Breast epithelium (tissue), 4 donors: ENCODE data around the gene TMEM203. TPM values are rescaled to one million over a fixed set of nuclear protein-coding genes. Genes with fewer than 3 reads are reported as not detected.

Experiments used
- DNase-seq, 2 donors: peaks; one replicate each; pipeline ENCODE4 v3.0.0-alpha.2; 2019; ENCODE audit warnings: low spot score in 2 of 2
- H3K27ac ChIP-seq, 2 donors: fragments of 200-600 bp; sonication (generic) in 1 of 2; one replicate each; pipeline ENCODE4 v1.5.1; 2016 to 2019; ENCODE audit warnings: mild to moderate bottlenecking in 1 of 2
- H3K27me3 ChIP-seq, 2 donors: fragments of 200-600 bp; sonication (generic) in 1 of 2; one replicate each; pipeline versions ENCODE4 v1.5.1 to v1.6.0; 2017 to 2019; ENCODE audit warnings: control low read depth in 1 of 2, mild to moderate bottlenecking in 1 of 2
- H3K36me3 ChIP-seq: fragments of 200-600 bp; one replicate; pipeline ENCODE4 v1.5.1; 2019
- H3K4me1 ChIP-seq, 2 donors: fragments of 200-600 bp; sonication (generic); one replicate each; pipeline ENCODE4 v1.5.1; 2016 to 2019; ENCODE audit warnings: control low read depth in 1 of 2
- H3K4me3 ChIP-seq, 3 donors: fragments of 200-600 bp; sonication (generic); 1 replicate in 2 of 3; 2 replicates in 1 of 3; pipeline ENCODE4 v1.5.1; 2016 to 2019; ENCODE audit warnings: mild to moderate bottlenecking in 3 of 3, moderate library complexity in 2 of 3
- H3K9me3 ChIP-seq, 2 donors: fragments of 200-600 bp; sonication (generic) in 1 of 2; one replicate each; pipeline ENCODE4 v1.5.1; 2016 to 2019; ENCODE audit warnings: control low read depth in 1 of 2
- POLR2A ChIP-seq: fragments of 450-650 bp; IDR thresholded peaks from one replicate; pipeline ENCODE4 v1.6.1; 2016; ENCODE audit warnings: antibody characterized with exemption, mild to moderate bottlenecking, moderate library complexity
- POLR2AphosphoS5 ChIP-seq, 3 donors: sonication (generic); formaldehyde crosslinking; IDR thresholded peaks; one replicate each; pipeline ENCODE4 v1.6.1; 2017; ENCODE audit warnings: antibody characterized with exemption in 3 of 3
- intact Hi-C: fragments of 100-400 bp; cut with DNase I; formaldehyde crosslinking; loops from one replicate; pipeline ENCODE4 v1.15.1; 2023; ENCODE audit warnings: low total_unique reads
- total RNA-seq, 3 donors: library from RNA; depleted of rRNA; stranded (reverse); fragments of >200 nt; gene quantifications; one replicate each; pipeline ENCODE4 v1.1.0, GENCODE V29; 2016
- TF ChIP-seq, protein P1 (sequence below), 3 donors: fragments of 450-650 bp; IDR thresholded peaks; one replicate each; pipeline ENCODE4 v1.5.1; 2016 to 2017; ENCODE audit warnings: antibody characterized with exemption in 3 of 3, mild to moderate bottlenecking in 3 of 3, moderate library complexity in 3 of 3

TMEM203 gene
- total RNA-seq, 3 donors from 2014 or later = 26.5 to 36.6 (median 26.6) TPM

DNA sequence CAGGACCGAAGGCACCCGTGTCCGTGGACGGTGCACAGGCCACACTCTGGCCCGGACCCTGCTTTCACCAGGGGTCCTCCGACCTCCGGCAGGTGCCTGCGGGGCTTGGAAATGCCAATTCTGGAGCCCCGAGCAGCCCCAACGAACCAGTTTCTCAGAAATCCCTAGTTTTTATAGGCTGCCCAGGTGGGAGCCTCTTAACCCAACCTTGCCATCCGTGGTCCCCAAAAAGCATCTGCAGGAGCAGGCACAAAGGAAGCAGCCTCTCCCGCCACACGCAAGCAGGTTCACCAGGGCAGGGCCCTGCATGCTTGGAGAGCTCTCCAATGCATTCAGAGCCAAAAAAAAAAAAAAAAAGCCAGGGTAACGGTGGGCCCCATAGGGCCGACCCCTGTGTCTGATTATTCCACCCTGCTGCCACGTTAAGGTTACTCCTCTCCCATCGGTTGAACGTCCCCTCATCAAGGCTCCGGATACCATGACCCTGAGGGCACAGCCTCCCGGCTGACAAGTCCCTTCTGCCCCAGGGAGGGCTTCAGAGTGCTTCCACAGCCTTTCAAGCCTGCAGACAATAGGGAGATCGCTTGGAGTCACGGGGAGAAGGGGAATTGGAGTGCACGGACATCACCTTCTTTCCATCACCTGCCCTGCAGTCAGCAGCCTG is 4.1 kb downstream of the TMEM203 start:
- intact Hi-C loops = no loop called here
- H3K9me3 ChIP-seq = no peaks in the 10 kb centered on the region
- H3K4me1 ChIP-seq = peaks cover 15 to 45% of the 10 kb centered on the region in 2 donors
- no peaks in the 10 kb centered on the region for H3K36me3 ChIP-seq
- no peak for DNase-seq
- H3K27me3 ChIP-seq = no peaks in the 10 kb centered on the region
- peak overlapping the region; percentile 65 to 86 for H3K27ac ChIP-seq
- peak overlapping the region; percentile 52 to 93 (median 68) for H3K4me3 ChIP-seq
- TF ChIP-seq POLR2AphosphoS5 (IDR thresholded peaks at IDR 0.05) (no peak), POLR2A (no peak)
- TF ChIP-seq, protein P1, sequence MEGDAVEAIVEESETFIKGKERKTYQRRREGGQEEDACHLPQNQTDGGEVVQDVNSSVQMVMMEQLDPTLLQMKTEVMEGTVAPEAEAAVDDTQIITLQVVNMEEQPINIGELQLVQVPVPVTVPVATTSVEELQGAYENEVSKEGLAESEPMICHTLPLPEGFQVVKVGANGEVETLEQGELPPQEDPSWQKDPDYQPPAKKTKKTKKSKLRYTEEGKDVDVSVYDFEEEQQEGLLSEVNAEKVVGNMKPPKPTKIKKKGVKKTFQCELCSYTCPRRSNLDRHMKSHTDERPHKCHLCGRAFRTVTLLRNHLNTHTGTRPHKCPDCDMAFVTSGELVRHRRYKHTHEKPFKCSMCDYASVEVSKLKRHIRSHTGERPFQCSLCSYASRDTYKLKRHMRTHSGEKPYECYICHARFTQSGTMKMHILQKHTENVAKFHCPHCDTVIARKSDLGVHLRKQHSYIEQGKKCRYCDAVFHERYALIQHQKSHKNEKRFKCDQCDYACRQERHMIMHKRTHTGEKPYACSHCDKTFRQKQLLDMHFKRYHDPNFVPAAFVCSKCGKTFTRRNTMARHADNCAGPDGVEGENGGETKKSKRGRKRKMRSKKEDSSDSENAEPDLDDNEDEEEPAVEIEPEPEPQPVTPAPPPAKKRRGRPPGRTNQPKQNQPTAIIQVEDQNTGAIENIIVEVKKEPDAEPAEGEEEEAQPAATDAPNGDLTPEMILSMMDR (IDR thresholded peaks at IDR 0.05) = no peak

DNA sequence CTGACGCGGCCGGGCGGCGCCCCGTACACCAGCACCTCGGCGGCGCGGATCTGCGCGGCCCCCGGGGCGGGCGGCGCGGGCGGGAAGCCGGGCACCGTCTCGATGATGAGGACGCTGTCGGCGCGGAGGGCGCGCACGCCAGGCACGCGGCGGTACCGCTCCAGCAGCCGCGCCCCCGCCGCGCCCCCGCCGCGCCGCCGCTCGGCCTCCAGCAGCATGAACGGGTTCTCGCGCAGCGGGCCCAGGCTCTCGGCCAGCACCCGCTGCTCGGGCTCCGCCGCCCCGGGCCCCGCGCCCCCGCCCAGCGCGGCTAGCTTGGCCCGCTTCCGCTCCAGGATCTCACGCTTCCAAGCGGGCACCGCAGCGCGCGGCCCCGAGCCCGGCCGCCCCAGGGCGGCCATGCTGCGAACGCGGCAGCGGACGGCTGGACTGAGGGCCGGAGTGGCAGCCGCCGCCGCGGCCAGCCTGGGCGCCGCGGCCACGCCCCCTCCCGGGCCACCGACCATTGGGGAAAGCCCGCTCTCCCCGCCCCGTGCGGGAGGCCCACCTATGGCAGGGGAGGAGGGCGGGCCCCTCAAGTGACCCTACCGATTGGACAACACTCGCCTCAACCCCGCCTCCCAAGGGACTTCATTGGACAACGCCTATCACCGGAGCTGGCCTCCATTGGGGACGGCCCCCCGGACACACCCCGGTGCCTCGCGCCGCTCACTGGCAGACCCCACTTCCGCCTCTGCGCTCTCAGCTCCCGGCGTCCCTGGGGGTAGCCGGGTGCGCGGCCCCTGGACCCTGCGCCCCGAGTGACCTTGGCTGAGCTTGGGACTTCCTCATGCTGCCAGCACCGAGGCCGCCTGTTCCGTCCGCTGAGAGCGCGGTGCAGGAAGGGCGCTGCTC is 4.9 kb downstream of the TMEM203 start, which contains the start of gene TPRN:
Gene TPRN, minus strand, starts transcription at position 431 of the 894 bp plus-strand sequence. Its CDS starts 30 bp downstream, at position 401.
- Histone ChIP-seq H3K27ac (peak within 1 kb of the TSS; percentile 65 to 86), H3K4me3 (peak within 1 kb of the TSS; percentile 52 to 93 (median 68)), H3K4me1 (peaks cover 11 to 41% of the 10 kb centered on the region in 2 donors), H3K27me3 (no peaks in the 10 kb centered on the region), H3K36me3 (no peaks in the 10 kb centered on the region), H3K9me3 (no peaks in the 10 kb centered on the region)
- DNase-seq = peak; percentile 99
- peak; percentile 37 to 69 (median 40) for TF ChIP-seq POLR2AphosphoS5 (IDR thresholded peaks at IDR 0.05)
- TF ChIP-seq, protein P1 (IDR thresholded peaks at IDR 0.05) = peak in 1 of 3 donors; percentile 9
- no peak for TF ChIP-seq POLR2A
- intact Hi-C loops = no loop called here

DNA sequence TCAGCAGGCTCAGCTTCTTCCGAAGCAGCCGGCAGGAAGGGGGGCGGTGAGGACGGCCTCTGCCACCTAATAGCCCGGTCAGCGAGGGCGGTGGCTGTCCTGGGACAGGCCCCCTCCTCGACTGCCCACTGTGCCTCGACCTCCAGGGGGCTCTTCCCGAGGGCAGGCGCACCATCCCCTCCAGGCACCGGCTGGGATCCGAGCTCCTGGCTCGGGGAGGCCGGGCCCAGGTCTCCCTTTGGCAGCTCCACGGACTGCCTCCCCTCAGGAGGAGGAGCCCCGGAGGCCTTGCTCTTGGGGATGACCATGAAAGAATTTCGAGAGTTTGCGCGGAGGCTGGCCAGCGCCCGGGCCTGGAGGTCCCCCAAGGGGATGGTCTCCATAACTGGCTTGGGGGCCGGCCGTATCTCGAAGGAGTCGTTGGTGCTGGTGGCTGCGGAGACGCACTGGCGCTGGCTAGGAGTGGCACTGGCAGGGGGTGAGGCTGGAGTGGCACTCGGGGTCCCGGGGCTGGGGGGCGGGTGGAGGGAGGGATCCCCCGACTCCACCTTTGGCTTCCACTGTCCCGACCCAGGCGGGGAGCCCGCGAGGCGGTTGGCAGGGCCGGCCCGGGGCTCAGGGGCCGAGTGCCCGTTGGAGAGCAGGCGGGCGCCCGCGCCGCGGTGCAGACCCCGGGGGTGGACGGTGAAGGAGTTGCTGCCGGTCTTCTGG is 5.9 kb downstream of the TMEM203 start:
- Histone ChIP-seq H3K27me3 (no peaks in the 10 kb centered on the region), H3K4me3 (peak overlapping the region; percentile 52 to 93 (median 68)), H3K4me1 (peaks cover 11 to 47% of the 10 kb centered on the region in 2 donors), H3K36me3 (no peaks in the 10 kb centered on the region), H3K9me3 (no peaks in the 10 kb centered on the region), H3K27ac (peak overlapping the region; percentile 0 to 54)
- no peak for TF ChIP-seq POLR2AphosphoS5 (IDR thresholded peaks at IDR 0.05)
- no peak for TF ChIP-seq POLR2A
- TF ChIP-seq, protein P1 (IDR thresholded peaks at IDR 0.05) = no peak
- intact Hi-C loops = no loop called here
- DNase-seq = no peak

DNA sequence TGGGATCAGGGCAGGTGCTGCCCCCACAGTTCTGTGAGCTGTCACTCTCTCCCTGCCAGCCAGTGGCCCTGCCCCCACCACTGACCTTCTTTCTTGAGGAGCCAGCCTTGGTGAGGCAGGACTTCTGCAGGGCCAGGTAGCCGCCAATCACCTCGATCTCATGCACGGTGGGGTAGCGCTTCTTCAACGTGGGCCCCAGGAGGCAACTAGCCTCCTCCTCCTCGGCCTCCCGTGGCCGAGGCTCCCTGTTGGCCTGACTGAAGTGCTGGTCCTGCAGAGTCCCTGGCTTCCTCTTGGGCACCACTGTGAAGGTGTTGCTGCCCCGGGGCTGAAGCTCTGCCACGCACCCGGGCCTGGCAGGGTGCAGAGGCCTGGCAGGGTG is 6.6 kb downstream of the TMEM203 start:
- peaks cover 6 to 43% of the 10 kb centered on the region in 2 donors for H3K4me1 ChIP-seq
- peak overlapping the region; percentile 39 to 54 for H3K27ac ChIP-seq
- TF ChIP-seq, protein P1 (IDR thresholded peaks at IDR 0.05) = no peak
- TF ChIP-seq POLR2AphosphoS5 (IDR thresholded peaks at IDR 0.05) (no peak), POLR2A (no peak)
- H3K36me3 ChIP-seq = no peaks in the 10 kb centered on the region
- H3K4me3 ChIP-seq = peak overlapping the region in 2 of 3 donors; percentile 68 to 93
- H3K9me3 ChIP-seq = no peaks in the 10 kb centered on the region
- intact Hi-C loops = no loop called here
- DNase-seq = no peak
- no peaks in the 10 kb centered on the region for H3K27me3 ChIP-seq
